Measurements from ENCODE around the gene UBE2O. TPM values are rescaled to one million over a fixed set of nuclear protein-coding genes. Genes with fewer than 3 reads are reported as not detected.

UBE2O gene
- total RNA-seq, 1 experiment from 2014 or later, result 19.5 TPM

DNA sequence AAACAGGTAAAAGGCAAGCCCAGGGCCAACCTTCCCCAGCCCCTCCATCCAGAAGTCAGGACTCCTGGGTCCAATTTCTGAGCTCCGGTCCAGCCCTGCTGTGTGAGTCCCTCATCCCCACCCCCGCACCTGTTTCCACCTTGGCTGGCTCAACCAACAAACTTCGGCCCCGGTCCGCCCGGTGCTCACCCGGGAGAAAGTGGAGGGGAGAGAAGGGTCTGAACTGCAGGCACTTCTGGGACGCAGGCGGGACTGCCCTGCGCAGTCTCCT is 47.7 kb upstream of the UBE2O start:
- BruUV-seq (replicated peaks), result TSS peak; percentile 43
- H3K4me3 Mint-ChIP-seq (ENCODE audit: unreplicated experiment), result peak overlapping the region; percentile 80
- H3K27me3 Mint-ChIP-seq (ENCODE audit: insufficient read depth, unreplicated experiment), result no peaks in the 10 kb centered on the region
- ChIA-PET CTCF (interaction anchor here (0.7 to 11.5 kb wide), 2 partner anchors 15 to 34 kb away, joined by 3 to 134 read pairs; partner anchors contain the start of gene AANAT), POLR2A (interaction anchor here (0.5 to 5.7 kb wide), 11 partner anchors 11 to 238 kb away, joined by 3 to 53 read pairs (median 4); partner anchors contain the start of genes JMJD6, METTL23, MFSD11 and PRPSAP1)
- DNase-seq (ENCODE audit: unreplicated experiment), result peak; percentile 28
- peaks cover 5% of the 10 kb centered on the region for H3K36me3 Mint-ChIP-seq (ENCODE audit: insufficient read depth, unreplicated experiment)
- intact Hi-C loops (cut with micrococcal nuclease), result no loop called here
- no peaks in the 10 kb centered on the region for H3K9me3 Mint-ChIP-seq (ENCODE audit: unreplicated experiment)
- TF ChIP-seq CTCF (IDR thresholded peaks at IDR 0.05; ENCODE audit: unreplicated experiment), result no peak
- H3K27ac Mint-ChIP-seq (ENCODE audit: low read depth, unreplicated experiment), result peak overlapping the region; percentile 90
- peaks cover 30% of the 10 kb centered on the region for H3K4me1 Mint-ChIP-seq (ENCODE audit: insufficient read depth, unreplicated experiment)

DNA sequence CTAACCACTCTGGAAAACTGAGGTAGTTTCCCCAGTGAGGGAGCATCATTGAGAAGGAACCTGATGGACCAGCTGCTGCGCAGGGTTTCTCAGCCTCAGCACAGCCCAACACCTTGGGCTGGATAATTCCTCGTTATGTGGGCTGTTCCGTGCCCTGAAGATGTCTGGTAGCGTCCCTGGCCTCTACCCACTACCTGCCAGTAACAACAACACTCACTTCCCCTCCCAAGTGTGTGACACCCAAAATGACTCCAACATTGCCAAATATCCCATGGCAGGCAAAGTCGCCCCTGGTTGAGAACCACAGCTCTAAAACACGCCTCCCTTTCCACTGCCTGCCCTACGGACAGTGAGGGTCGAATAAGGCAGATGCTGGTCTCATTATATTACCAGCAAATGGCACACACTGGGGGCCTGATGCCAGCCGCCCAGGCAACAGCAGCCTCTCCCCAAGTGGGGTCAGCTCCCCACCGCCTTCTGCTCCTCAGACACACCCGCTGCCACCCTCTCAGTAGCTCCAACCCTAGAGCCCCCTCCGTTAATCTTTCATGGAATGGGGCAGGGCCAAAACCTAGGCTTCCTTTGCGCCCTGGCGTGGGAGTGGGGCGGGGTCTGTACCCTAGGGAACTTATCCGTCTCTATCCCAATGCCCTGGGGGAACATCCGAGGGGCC is 47.3 kb upstream of the UBE2O start:
- intact Hi-C loops (cut with micrococcal nuclease), result no loop called here
- ChIA-PET POLR2A (interaction anchor here (0.5 to 5.7 kb wide), 13 partner anchors 11 to 238 kb away, joined by 3 to 53 read pairs (median 5); partner anchors contain the start of genes AANAT, JMJD6, METTL23 and MFSD11), CTCF (interaction anchor here (0.6 to 11.5 kb wide), 7 partner anchors 15 to 629 kb away, joined by 3 to 134 read pairs (median 5); partner anchors contain the start of genes AANAT and ST6GALNAC2)
- H3K27me3 Mint-ChIP-seq (ENCODE audit: insufficient read depth, unreplicated experiment), result no peaks in the 10 kb centered on the region
- peak; percentile 52 for DNase-seq (ENCODE audit: unreplicated experiment)
- peak overlapping the region; percentile 80 for H3K4me3 Mint-ChIP-seq (ENCODE audit: unreplicated experiment)
- no peaks in the 10 kb centered on the region for H3K9me3 Mint-ChIP-seq (ENCODE audit: unreplicated experiment)
- TF ChIP-seq CTCF (IDR thresholded peaks at IDR 0.05; ENCODE audit: unreplicated experiment), result no peak
- peaks cover 5% of the 10 kb centered on the region for H3K36me3 Mint-ChIP-seq (ENCODE audit: insufficient read depth, unreplicated experiment)
- no TSS peak for BruUV-seq (replicated peaks)
- peaks cover 30% of the 10 kb centered on the region for H3K4me1 Mint-ChIP-seq (ENCODE audit: insufficient read depth, unreplicated experiment)
- H3K27ac Mint-ChIP-seq (ENCODE audit: low read depth, unreplicated experiment), result peak overlapping the region; percentile 90

GRCh38 chr17:76499267-76499667 is 46.3 kb upstream of the UBE2O start:
- BruUV-seq (replicated peaks), result no TSS peak
- peak overlapping the region; percentile 85 for H3K27ac Mint-ChIP-seq (ENCODE audit: low read depth, unreplicated experiment)
- peak; percentile 57 for DNase-seq (ENCODE audit: unreplicated experiment)

More at GRCh38 chr17:76499267-76499667, 46.3 kb upstream of the UBE2O start:
- ChIA-PET CTCF (interaction anchor here (0.5 to 2.4 kb wide), 8 partner anchors 8 to 91 kb away, joined by 3 to 12 read pairs (median 4); partner anchors contain the start of gene ST6GALNAC2), POLR2A (interaction anchor here (0.6 to 5.7 kb wide), 12 partner anchors 12 to 543 kb away, joined by 3 to 53 read pairs (median 5); partner anchors contain the start of genes AANAT, JMJD6, METTL23 and SPHK1)
- no peak for TF ChIP-seq CTCF (IDR thresholded peaks at IDR 0.05; ENCODE audit: unreplicated experiment)
- H3K36me3 Mint-ChIP-seq (ENCODE audit: insufficient read depth, unreplicated experiment), result peaks cover 5% of the 10 kb centered on the region
- peak overlapping the region; percentile 80 for H3K4me3 Mint-ChIP-seq (ENCODE audit: unreplicated experiment)
- no peaks in the 10 kb centered on the region for H3K9me3 Mint-ChIP-seq (ENCODE audit: unreplicated experiment)
- no peaks in the 10 kb centered on the region for H3K27me3 Mint-ChIP-seq (ENCODE audit: insufficient read depth, unreplicated experiment)
- intact Hi-C loops (cut with micrococcal nuclease), result no loop called here
- H3K4me1 Mint-ChIP-seq (ENCODE audit: insufficient read depth, unreplicated experiment), result peaks cover 30% of the 10 kb centered on the region

Data from MCF 10A (cell line).